Stomach (tissue), 4 donors: ENCODE results near the gene BORCS5.
"Not testable (repeated sequence)": the region's sequence is repeated elsewhere in the genome, so short reads cannot be mapped to it uniquely, and the experiment has no call there.

Experiments used
- CTCF ChIP-seq, 7 experiments: fragments of 450-650 bp in 4 of 7; fragments of 200-600 bp in 3 of 7; sonication (generic) in 3 of 7; IDR thresholded peaks; one replicate each; pipeline ENCODE4 v1.5.1; 2016 to 2019; ENCODE audit warnings: antibody characterized with exemption in 7 of 7, control low read depth in 2 of 7, mild to moderate bottlenecking in 1 of 7
- EP300 ChIP-seq: sonication (generic); formaldehyde crosslinking; IDR thresholded peaks from one replicate; pipeline ENCODE4 v1.6.1; 2017; ENCODE audit warnings: antibody characterized with exemption
- POLR2A ChIP-seq, 4 donors: fragments of 450-650 bp; IDR thresholded peaks; one replicate each; pipeline ENCODE4 v1.6.1; 2016; ENCODE audit warnings: antibody characterized with exemption in 4 of 4, control low read depth in 2 of 4, mild to moderate bottlenecking in 1 of 4, moderate library complexity in 1 of 4
- POLR2AphosphoS5 ChIP-seq, 3 donors: sonication (generic); formaldehyde crosslinking; IDR thresholded peaks; one replicate each; pipeline ENCODE4 v1.6.1; 2016; ENCODE audit warnings: antibody characterized with exemption in 3 of 3

DNA sequence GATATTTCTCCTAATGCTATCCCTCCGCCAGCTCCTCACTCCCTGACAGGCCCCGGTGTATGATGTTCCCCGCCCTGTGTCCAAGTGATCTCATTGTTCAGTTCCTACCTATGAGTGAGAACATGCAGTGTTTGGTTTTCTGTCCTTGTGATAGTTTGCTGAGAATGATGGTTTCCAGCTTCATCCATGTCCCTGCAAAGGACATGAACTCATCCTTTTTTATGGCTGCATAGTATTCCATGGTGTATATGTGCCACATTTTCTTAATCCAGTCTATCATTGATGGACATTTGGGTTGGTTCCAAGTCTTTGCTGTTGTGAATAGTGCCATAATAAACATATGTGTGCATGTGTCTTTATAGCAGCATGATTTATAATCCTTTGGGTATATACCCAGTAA lies 62.3 kb downstream of the BORCS5 start:
- TF ChIP-seq EP300; CTCF (IDR thresholded peaks at IDR 0.05); POLR2A (IDR thresholded peaks at IDR 0.05); POLR2AphosphoS5 (IDR thresholded peaks at IDR 0.05): not testable (repeated sequence)
